ENCODE results near the gene PDE2A. TPM values are rescaled to one million over a fixed set of nuclear protein-coding genes. Genes with fewer than 3 reads are reported as not detected.
A peak's percentile ranks its signal among the peaks of the same experiment; 100 is the strongest.

PDE2A gene
- total RNA-seq, 2 experiments from 2014 or later: 0.40 to 0.48 TPM

- H3K9me3 Mint-ChIP-seq: no peaks in the 10 kb centered on the region
These were observed 28.5 kb upstream of the PDE2A start for GRCh38 chr11:72702577-72703241.

GRCh38 chr11:72702096-72702495, 27.9 kb upstream of the PDE2A start:
- H3K4me3 Mint-ChIP-seq: no peak overlapping the region
- H3K9me3 Mint-ChIP-seq: no peaks in the 10 kb centered on the region
- CTCF ChIA-PET: no interaction called here
- no peak overlapping the region for H3K27ac Mint-ChIP-seq
- POLR2A ChIA-PET: no interaction called here
- no peaks in the 10 kb centered on the region for H3K4me1 Mint-ChIP-seq
- DNase-seq: no peak
- no peaks in the 10 kb centered on the region for H3K27me3 Mint-ChIP-seq
- peaks cover 31% of the 10 kb centered on the region for H3K36me3 Mint-ChIP-seq (ENCODE audit: low read depth)

More at GRCh38 chr11:72702577-72703241, 28.5 kb upstream of the PDE2A start:
- Mint-ChIP-seq H3K36me3 (ENCODE audit: low read depth) (peaks cover 36% of the 10 kb centered on the region), H3K27me3 (no peaks in the 10 kb centered on the region), H3K27ac (no peak overlapping the region), H3K4me1 (no peaks in the 10 kb centered on the region), H3K4me3 (no peak overlapping the region)
- ChIA-PET POLR2A (no interaction called here), CTCF (no interaction called here)
- no peak for DNase-seq

- no peak overlapping the region for H3K27ac Mint-ChIP-seq
- CTCF ChIA-PET: no interaction called here
- POLR2A ChIA-PET: no interaction called here
- DNase-seq: no peak
- H3K4me3 Mint-ChIP-seq: no peak overlapping the region
- H3K27me3 Mint-ChIP-seq: no peaks in the 10 kb centered on the region
- H3K4me1 Mint-ChIP-seq: no peaks in the 10 kb centered on the region
- H3K9me3 Mint-ChIP-seq: no peaks in the 10 kb centered on the region
- H3K36me3 Mint-ChIP-seq (ENCODE audit: low read depth): peaks cover 28% of the 10 kb centered on the region
These were observed 27.2 kb upstream of the PDE2A start for GRCh38 chr11:72701466-72701865.

GRCh38 chr11:72700146-72700545, 25.9 kb upstream of the PDE2A start:
- Mint-ChIP-seq H3K4me3 (no peak overlapping the region), H3K4me1 (no peaks in the 10 kb centered on the region), H3K27me3 (no peaks in the 10 kb centered on the region), H3K36me3 (ENCODE audit: low read depth) (peaks cover 32% of the 10 kb centered on the region), H3K27ac (no peak overlapping the region), H3K9me3 (no peaks in the 10 kb centered on the region)
- ChIA-PET CTCF (interaction anchor here (6.1 kb wide), 1 partner anchor 17 kb away, joined by 32 read pairs; no protein-coding TSS in a partner anchor), POLR2A (no interaction called here)
- DNase-seq: no peak

GRCh38 chr11:72697814-72698213, 23.6 kb upstream of the PDE2A start:
- Mint-ChIP-seq H3K4me3 (no peak overlapping the region), H3K4me1 (no peaks in the 10 kb centered on the region), H3K36me3 (ENCODE audit: low read depth) (peaks cover 44% of the 10 kb centered on the region), H3K27me3 (no peaks in the 10 kb centered on the region), H3K27ac (no peak overlapping the region), H3K9me3 (no peaks in the 10 kb centered on the region)
- CTCF ChIA-PET: interaction anchor here (1.2 to 6.1 kb wide), 2 partner anchors 14 to 18 kb away, joined by 3 to 32 read pairs; no protein-coding TSS in a partner anchor
- DNase-seq: no peak
- POLR2A ChIA-PET: no interaction called here

GRCh38 chr11:72696866-72697700, 22.9 kb upstream of the PDE2A start:
- Mint-ChIP-seq H3K4me1 (no peaks in the 10 kb centered on the region), H3K27me3 (no peaks in the 10 kb centered on the region), H3K4me3 (no peak overlapping the region), H3K9me3 (no peaks in the 10 kb centered on the region), H3K27ac (no peak overlapping the region), H3K36me3 (ENCODE audit: low read depth) (peaks cover 47% of the 10 kb centered on the region)
- DNase-seq: no peak
- ChIA-PET POLR2A (no interaction called here), CTCF (interaction anchor here (6.1 kb wide), 1 partner anchor 13 kb away, joined by 32 read pairs; no protein-coding TSS in a partner anchor)

- peaks cover 38% of the 10 kb centered on the region for H3K36me3 Mint-ChIP-seq (ENCODE audit: low read depth)
- ChIA-PET POLR2A (no interaction called here), CTCF (interaction anchor here (6.1 kb wide), 1 partner anchor 12 kb away, joined by 32 read pairs; no protein-coding TSS in a partner anchor)
These were observed 21.1 kb upstream of the PDE2A start for GRCh38 chr11:72695354-72695753.

GRCh38 chr11:72693271-72693968, 19.2 kb upstream of the PDE2A start:
- H3K27me3 Mint-ChIP-seq: no peaks in the 10 kb centered on the region
- POLR2A ChIA-PET: no interaction called here

More at GRCh38 chr11:72695354-72695753, 21.1 kb upstream of the PDE2A start:
- H3K27ac Mint-ChIP-seq: no peak overlapping the region
- H3K27me3 Mint-ChIP-seq: no peaks in the 10 kb centered on the region
- H3K9me3 Mint-ChIP-seq: no peaks in the 10 kb centered on the region
- no peak overlapping the region for H3K4me3 Mint-ChIP-seq
- no peak for DNase-seq
- peaks cover 2% of the 10 kb centered on the region for H3K4me1 Mint-ChIP-seq

GRCh38 chr11:72692498-72693237, 18.4 kb upstream of the PDE2A start:
- no peak for DNase-seq
- ChIA-PET POLR2A (no interaction called here), CTCF (interaction anchor here (1.5 kb wide), 1 partner anchor 9 kb away, joined by 6 read pairs; no protein-coding TSS in a partner anchor)
- peaks cover 39% of the 10 kb centered on the region for H3K36me3 Mint-ChIP-seq (ENCODE audit: low read depth)
- no peak overlapping the region for H3K4me3 Mint-ChIP-seq
- peak overlapping the region; percentile 37 for H3K27ac Mint-ChIP-seq
- peaks cover 14% of the 10 kb centered on the region for H3K4me1 Mint-ChIP-seq
- no peaks in the 10 kb centered on the region for H3K27me3 Mint-ChIP-seq
- no peaks in the 10 kb centered on the region for H3K9me3 Mint-ChIP-seq

More at GRCh38 chr11:72693271-72693968, 19.2 kb upstream of the PDE2A start:
- Mint-ChIP-seq H3K27ac (no peak overlapping the region), H3K36me3 (ENCODE audit: low read depth) (peaks cover 40% of the 10 kb centered on the region), H3K4me1 (peaks cover 7% of the 10 kb centered on the region), H3K9me3 (no peaks in the 10 kb centered on the region), H3K4me3 (no peak overlapping the region)
- DNase-seq: no peak
- CTCF ChIA-PET: interaction anchor here (1.5 kb wide), 1 partner anchor 9 kb away, joined by 6 read pairs; no protein-coding TSS in a partner anchor

GRCh38 chr11:72690166-72690565, 15.9 kb upstream of the PDE2A start:
- DNase-seq: no peak
- Mint-ChIP-seq H3K27ac (no peak overlapping the region), H3K27me3 (no peaks in the 10 kb centered on the region), H3K36me3 (ENCODE audit: low read depth) (peaks cover 42% of the 10 kb centered on the region), H3K4me1 (peaks cover 39% of the 10 kb centered on the region), H3K9me3 (no peaks in the 10 kb centered on the region), H3K4me3 (no peak overlapping the region)
- CTCF ChIA-PET: interaction anchor here (0.5 kb wide), 1 partner anchor 234 kb away, joined by 3 read pairs; no protein-coding TSS in a partner anchor
- POLR2A ChIA-PET: no interaction called here

GRCh38 chr11:72688929-72689328, 14.7 kb upstream of the PDE2A start:
- Mint-ChIP-seq H3K27ac (no peak overlapping the region), H3K4me3 (no peak overlapping the region), H3K36me3 (ENCODE audit: low read depth) (peaks cover 34% of the 10 kb centered on the region), H3K27me3 (no peaks in the 10 kb centered on the region), H3K9me3 (no peaks in the 10 kb centered on the region), H3K4me1 (peaks cover 42% of the 10 kb centered on the region)
- CTCF ChIA-PET: no interaction called here
- POLR2A ChIA-PET: no interaction called here
- no peak for DNase-seq

- Mint-ChIP-seq H3K27ac (no peak overlapping the region), H3K27me3 (no peaks in the 10 kb centered on the region), H3K9me3 (no peaks in the 10 kb centered on the region), H3K4me3 (no peak overlapping the region), H3K36me3 (ENCODE audit: low read depth) (peaks cover 37% of the 10 kb centered on the region), H3K4me1 (peaks cover 43% of the 10 kb centered on the region)
- ChIA-PET CTCF (no interaction called here), POLR2A (no interaction called here)
- no peak for DNase-seq
These were observed 14.3 kb upstream of the PDE2A start for GRCh38 chr11:72688486-72688885.
